Esophagus (tissue), 2 donors: ENCODE results near the gene PPFIA3. TPM values are rescaled to one million over a fixed set of nuclear protein-coding genes. Genes with fewer than 3 reads are reported as not detected.
A peak's percentile ranks its signal among the peaks of the same experiment; 100 is the strongest.

Source experiments
- H3K27ac ChIP-seq, 2 donors: one replicate each; pipeline ENCODE4 v1.5.1; 2013; ENCODE audit warnings: low read depth in 2 of 2, mild to moderate bottlenecking in 2 of 2, inconsistent platforms in 1 of 2, low read length in 1 of 2, moderate library complexity in 1 of 2
- H3K27me3 ChIP-seq, 2 donors: one replicate each; pipeline ENCODE4 v1.6.1; 2013; ENCODE audit warnings: low read length in 2 of 2, control low read depth in 1 of 2, mild to moderate bottlenecking in 1 of 2; ENCODE audit not compliant: insufficient read depth in 2 of 2, control insufficient read depth in 1 of 2
- H3K36me3 ChIP-seq, 2 donors: one replicate each; pipeline ENCODE4 v1.6.1; 2013; ENCODE audit warnings: low read length in 1 of 2; ENCODE audit not compliant: control insufficient read depth in 2 of 2, insufficient read depth in 2 of 2
- H3K4me1 ChIP-seq, 2 donors: one replicate each; pipeline ENCODE4 v1.6.1; 2013; ENCODE audit warnings: low read length in 1 of 2; ENCODE audit not compliant: control insufficient read depth in 2 of 2, insufficient read depth in 2 of 2
- H3K4me3 ChIP-seq, 2 donors: one replicate each; pipeline ENCODE4 v1.5.1; 2013; ENCODE audit warnings: low read length in 2 of 2, mild to moderate bottlenecking in 2 of 2, low read depth in 1 of 2, moderate library complexity in 1 of 2
- H3K9me3 ChIP-seq, 2 donors: one replicate each; pipeline ENCODE4 v1.6.1; 2013; ENCODE audit warnings: mild to moderate bottlenecking in 2 of 2, low read depth in 1 of 2, low read length in 1 of 2, moderate library complexity in 1 of 2; ENCODE audit not compliant: control insufficient read depth in 2 of 2, insufficient read depth in 1 of 2
- WGBS, 2 donors: extraction: QIAGEN DNeasy Blood & Tissue Kit; methylation state at CpG; one replicate each; pipeline ENCODE4 v1.1.7; 2013; 5-methylcytosine and 5-hydroxymethylcytosine counted together
- polyA plus RNA-seq, 2 donors: library from polyadenylated mRNA; stranded (reverse); fragments of 200-250 nt; gene quantifications; one replicate each; pipeline ENCODE4 v1.2.3, GENCODE V29; 2013
- donor health status: healthy with polysubstance abuse.
- donor health status: Bipolar disorder and iron deficiency.

Gene PPFIA3
- polyA plus RNA-seq, 2 donors, result 15.2 to 28.6 TPM

DNA sequence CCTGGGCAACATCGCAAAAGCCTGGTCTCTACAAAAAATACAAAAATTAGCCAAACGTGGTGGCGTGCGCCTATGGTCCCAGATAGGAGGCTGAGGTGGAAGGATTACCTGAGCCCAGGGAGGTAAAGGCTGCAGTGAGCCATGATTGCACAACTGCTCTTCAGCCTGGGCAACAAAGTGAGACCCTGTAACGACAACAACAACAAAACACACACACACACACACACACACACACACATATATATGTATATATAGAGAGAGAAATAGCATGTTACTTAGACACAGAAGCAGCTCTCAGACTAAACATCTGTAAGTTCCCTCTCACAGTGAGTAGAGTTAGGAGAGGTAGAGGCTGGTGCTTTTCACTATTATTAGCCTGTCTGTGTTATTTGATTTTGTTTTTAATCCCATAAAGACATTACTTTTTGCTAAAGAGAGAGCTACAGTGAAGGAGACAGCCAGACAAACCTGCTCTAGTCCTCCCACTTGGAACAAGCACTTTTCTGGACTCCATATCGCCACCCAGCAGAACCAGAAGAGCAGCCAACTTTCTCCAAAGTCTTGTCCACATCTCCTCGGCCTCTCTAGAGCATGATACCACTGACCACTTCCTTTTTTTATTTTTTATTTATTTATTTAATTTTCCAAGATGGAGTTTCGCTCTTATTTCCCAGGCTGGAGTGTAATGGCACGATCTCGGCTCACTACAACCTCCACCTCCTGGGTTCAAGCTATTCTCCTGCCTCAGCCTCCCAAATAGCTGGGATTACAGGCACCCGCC lies 7.9 kb upstream of the PPFIA3 start:
- Histone ChIP-seq H3K4me3 (no peak overlapping the region), H3K27ac (no peak overlapping the region), H3K4me1 (peaks cover 0 to 8% of the 10 kb centered on the region in 2 donors), H3K36me3 (peaks cover 4 to 29% of the 10 kb centered on the region in 2 donors), H3K27me3 (no peaks in the 10 kb centered on the region), H3K9me3 (no peaks in the 10 kb centered on the region)
- 77 to 80% methylated on average over 11 of the region's 11 CpGs for WGBS, 2 donors

DNA sequence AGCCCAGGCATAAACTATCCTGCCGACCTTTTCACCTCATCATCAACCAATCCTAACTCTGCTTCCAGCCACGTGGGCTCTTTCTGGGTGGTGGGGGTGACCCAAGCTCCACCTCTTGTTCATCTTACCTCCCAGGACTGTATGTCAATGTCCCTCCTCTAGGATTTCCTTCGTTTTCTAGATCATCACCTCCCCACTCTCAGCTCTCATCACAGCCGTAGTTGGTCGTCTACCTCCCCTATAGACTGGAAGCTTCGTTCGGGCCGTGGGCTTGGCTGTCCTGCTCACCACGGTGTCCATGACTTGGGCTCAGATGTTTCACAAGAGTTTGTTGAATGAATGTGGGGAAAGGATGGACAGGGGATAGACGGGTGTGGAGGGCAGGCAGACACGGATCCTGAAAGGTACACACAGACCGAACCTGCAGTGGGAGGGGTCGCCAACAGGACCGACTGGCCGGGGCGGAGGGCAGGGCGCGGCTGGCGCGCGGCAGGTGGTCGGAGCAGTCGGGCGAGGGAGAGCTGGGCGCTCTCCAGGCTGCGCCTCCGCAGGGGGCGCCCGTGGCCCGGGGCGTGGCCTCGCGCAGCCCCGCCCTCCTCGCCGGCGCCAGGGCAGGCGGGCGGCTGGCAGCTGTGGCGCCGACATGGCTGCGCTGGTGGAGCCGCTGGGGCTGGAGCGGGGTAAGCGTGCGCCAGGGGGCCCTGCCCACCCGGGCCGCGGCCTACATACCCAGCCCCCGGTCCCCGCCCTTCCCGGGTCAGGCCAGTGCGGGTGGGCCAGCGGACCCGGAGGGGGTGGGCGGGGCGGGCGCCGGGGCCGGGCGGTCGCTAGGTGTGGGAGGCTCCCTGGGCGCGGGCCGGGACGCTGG lies 5.3 kb upstream of the PPFIA3 start, which contains the start of gene LIN7B:
Gene LIN7B, plus strand, starts transcription at position 609 of the 868 bp plus-strand sequence. Its CDS starts 35 bp downstream, at position 644.
- Histone ChIP-seq H3K36me3 (peaks cover 0 to 4% of the 10 kb centered on the region in 2 donors), H3K27me3 (no peaks in the 10 kb centered on the region), H3K9me3 (no peaks in the 10 kb centered on the region), H3K27ac (peak within 1 kb of the TSS; percentile 68 to 71), H3K4me1 (peaks cover 2 to 17% of the 10 kb centered on the region in 2 donors), H3K4me3 (peak within 1 kb of the TSS; percentile 71 to 75)
- WGBS, 2 donors, result 0 to 1% methylated on average over 30 to 66 of the region's 66 CpGs

DNA sequence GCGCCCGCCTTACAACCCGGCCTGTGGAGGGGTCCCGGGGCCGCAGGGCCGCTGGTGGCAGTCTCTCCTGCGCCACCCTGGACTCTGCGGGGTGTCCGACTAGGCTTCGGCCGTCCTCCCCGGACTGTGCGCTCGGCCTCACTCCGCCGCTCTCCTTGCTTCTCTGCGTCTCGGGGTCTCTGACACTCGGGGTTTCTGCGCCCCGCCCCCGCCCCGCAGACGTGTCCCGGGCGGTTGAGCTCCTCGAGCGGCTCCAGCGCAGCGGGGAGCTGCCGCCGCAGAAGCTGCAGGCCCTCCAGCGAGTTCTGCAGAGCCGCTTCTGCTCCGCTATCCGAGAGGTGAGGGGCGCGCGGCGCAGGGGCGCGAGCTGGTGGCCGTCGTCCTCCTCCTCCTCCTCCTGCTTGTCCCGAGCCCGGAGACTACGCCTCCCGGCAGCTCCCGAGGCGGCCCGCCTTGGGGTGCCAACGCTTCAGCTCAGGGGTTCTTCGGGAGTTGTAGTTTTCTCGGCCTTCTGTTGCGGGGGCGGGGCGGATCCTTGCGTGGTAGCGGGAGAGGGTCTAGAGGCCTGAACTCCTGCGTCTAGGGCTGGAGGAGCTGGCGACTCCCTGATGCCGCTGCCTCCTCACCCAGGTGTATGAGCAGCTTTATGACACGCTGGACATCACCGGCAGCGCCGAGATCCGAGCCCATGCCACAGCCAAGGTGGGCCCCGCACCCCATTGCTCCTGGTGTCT lies 4.5 kb upstream of the PPFIA3 start:
- no peaks in the 10 kb centered on the region for H3K9me3 ChIP-seq
- peak overlapping the region; percentile 71 to 75 for H3K4me3 ChIP-seq
- peak overlapping the region; percentile 68 to 71 for H3K27ac ChIP-seq
- H3K4me1 ChIP-seq, result peaks cover 2 to 17% of the 10 kb centered on the region in 2 donors
- H3K36me3 ChIP-seq, result peaks cover 0 to 2% of the 10 kb centered on the region in 2 donors
- H3K27me3 ChIP-seq, result no peaks in the 10 kb centered on the region
- 8 to 11% methylated on average over 61 to 68 of the region's 68 CpGs for WGBS, 2 donors

DNA sequence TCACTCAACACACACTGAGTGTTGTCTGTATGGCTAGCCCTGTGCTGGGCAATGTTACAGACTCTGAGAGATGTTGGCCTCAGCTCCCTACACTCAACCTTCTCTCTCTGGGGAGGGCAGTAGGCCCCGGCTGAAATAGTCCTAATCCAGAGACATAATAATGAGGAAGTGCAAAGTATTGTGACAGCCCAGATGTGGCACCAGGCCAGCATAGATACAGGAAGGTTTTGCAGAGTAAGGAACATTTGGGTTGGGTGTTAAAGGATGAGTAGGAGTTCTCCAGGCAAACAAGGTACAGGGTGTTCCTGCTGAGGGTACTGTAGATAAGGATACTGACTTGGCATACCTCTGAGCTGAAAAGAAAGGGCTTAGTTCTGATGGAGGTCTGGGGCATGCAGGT lies 2.8 kb upstream of the PPFIA3 start:
- Histone ChIP-seq H3K4me1 (peaks cover 2 to 17% of the 10 kb centered on the region in 2 donors), H3K27ac (no peak overlapping the region), H3K9me3 (no peaks in the 10 kb centered on the region), H3K4me3 (no peak overlapping the region), H3K27me3 (no peaks in the 10 kb centered on the region), H3K36me3 (peaks cover 0 to 2% of the 10 kb centered on the region in 2 donors)
- 25 to 38% methylated on average over 1 of the region's 1 CpG for WGBS, 2 donors

DNA sequence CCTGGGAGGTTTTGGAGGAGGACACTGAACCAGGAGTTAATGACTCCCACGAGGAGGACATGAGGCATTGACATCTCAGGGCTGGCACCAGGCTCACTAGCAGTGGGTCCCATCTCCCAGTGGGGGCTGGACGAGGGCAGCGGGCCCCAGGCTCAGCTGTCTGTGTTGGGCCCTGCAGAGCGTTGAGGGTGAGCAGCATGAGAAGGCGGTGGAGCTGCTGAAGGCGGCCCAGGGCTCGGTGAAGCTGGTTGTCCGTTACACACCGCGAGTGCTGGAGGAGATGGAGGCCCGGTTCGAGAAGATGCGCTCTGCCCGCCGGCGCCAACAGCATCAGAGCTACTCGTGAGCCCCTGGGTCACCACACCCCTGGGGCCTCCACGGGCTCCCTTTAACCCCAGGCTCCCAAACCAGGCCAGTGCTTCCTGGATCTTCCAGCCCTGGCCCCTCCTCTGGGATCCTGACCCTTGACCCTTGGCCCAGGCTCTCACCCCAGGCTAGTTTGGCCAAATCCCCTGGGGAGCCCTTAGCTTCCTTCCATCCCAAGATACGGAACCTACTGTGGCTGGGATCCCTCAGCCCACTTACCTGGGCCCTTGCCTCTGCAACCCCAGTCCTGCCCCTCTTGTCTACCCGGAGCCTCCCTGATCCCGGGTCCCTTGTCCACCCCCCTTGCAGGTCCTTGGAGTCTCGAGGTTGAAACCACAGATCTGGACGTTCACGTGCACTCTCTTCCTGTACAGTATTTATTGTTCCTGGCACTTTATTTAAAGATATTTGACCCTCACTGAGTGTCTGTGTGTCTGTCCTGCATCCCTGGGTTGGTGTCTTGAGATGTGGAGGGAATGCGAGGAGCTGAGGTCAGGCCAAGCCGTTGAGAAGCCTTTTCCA lies 1.4 kb upstream of the PPFIA3 start:
- peak overlapping the region; percentile 45 to 66 for H3K4me3 ChIP-seq
- H3K4me1 ChIP-seq, result peaks cover 2 to 17% of the 10 kb centered on the region in 2 donors
- 60 to 61% methylated on average over 25 to 26 of the region's 26 CpGs for WGBS, 2 donors
- H3K36me3 ChIP-seq, result peaks cover 0 to 2% of the 10 kb centered on the region in 2 donors
- H3K27ac ChIP-seq, result peak overlapping the region; percentile 97 to 98
- no peaks in the 10 kb centered on the region for H3K9me3 ChIP-seq
- no peaks in the 10 kb centered on the region for H3K27me3 ChIP-seq

DNA sequence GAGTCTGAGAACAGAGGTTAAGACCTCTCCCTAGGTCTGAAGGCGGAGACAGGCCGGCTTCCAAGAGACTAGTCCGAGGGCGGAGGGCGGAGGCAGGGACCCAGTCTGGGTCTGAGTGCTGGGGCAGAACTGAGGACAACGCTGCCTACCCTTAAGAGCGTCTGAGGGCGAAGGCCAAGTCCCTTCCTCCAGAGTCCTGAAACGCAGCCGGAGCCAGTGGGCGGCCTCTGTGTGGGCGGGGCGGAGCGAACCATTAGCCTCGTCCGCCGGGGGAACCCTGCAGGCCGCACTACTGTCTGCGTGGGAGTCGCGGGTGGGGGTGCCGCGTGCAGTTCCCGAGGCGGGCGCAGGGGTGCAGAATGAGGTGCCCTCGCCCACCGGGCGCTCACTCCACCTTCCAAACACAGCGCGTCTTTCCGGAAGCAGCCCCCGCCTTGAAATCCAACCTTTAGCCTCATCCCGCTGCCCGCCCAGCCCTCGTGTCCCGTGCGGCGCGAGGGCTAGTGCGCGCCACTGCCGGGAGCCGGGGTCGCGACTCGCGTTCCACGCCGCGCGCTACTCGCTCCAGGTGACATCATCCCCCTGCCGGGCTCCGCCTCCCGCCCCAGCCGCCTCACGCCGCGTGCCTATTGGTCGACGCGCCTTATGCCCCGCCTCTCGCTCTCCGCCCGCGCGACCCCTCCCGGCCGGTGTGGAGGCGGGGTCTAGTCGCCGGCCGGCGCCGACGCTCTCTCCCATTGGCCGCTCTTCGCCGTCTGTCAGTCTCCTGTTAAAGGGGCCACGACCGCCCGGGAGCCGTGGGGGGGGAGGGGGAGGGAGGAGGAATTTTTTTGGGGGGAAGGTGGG lies 556 bp upstream of the PPFIA3 start, which contains the start of gene C19orf73:
Gene C19orf73, minus strand, starts transcription at position 579 of the 846 bp plus-strand sequence. Its CDS starts 121 bp downstream, at position 458.
- H3K27ac ChIP-seq, result peak within 1 kb of the TSS; percentile 97 to 98
- H3K27me3 ChIP-seq, result no peaks in the 10 kb centered on the region
- 1 to 2% methylated on average over 78 to 85 of the region's 85 CpGs for WGBS, 2 donors
- H3K9me3 ChIP-seq, result no peaks in the 10 kb centered on the region
- H3K36me3 ChIP-seq, result peaks cover 0 to 2% of the 10 kb centered on the region in 2 donors
- peak within 1 kb of the TSS; percentile 55 to 66 for H3K4me3 ChIP-seq
- peaks cover 2 to 15% of the 10 kb centered on the region in 2 donors for H3K4me1 ChIP-seq

DNA sequence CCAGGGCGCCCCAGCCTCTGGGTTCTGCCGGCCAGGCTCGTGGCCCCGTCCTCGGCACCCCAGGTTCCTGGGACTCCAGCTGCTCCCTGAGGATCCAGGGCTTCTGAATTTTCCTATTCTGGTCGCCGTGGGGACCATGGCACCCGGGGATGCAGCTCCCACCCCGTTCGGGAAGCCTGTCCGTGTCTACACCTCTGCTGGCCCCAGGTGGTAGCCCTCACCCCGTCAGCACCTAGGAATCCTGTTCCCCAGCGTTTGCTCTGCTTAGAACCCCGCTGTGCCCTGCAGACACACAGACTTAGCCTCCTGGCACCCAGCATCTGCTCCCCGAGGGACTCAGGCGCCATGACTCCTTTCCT lies 960 bp downstream of the PPFIA3 start:
- WGBS, 2 donors, result 11 to 13% methylated on average over 15 to 16 of the region's 16 CpGs
- Histone ChIP-seq H3K4me3 (peak overlapping the region; percentile 55 to 60), H3K27me3 (no peaks in the 10 kb centered on the region), H3K9me3 (no peaks in the 10 kb centered on the region), H3K36me3 (peaks cover 0 to 2% of the 10 kb centered on the region in 2 donors), H3K27ac (no peak overlapping the region), H3K4me1 (peaks cover 2 to 12% of the 10 kb centered on the region in 2 donors)

DNA sequence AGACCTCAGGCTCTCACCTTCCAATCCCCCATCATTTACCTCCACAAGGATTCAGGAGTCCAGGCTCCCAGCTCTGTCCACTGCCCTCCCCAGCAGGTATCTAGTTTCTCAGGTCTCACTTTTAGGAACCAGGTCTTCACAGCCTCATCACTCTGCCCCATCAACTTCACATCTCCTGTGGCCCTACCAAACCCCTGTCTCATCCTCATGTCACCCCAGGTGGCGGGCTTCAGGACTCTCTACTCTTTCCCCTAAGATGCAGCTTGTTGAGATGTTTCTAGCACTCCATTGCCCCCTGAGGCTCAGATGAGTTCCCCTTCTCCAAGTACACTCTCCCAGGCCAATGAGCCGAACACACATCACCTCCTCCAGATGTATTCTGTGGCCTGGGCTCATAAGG lies 1.5 kb downstream of the PPFIA3 start:
- Histone ChIP-seq H3K27me3 (no peaks in the 10 kb centered on the region), H3K36me3 (peaks cover 0 to 2% of the 10 kb centered on the region in 2 donors), H3K4me3 (no peak overlapping the region), H3K27ac (no peak overlapping the region), H3K9me3 (no peaks in the 10 kb centered on the region), H3K4me1 (peaks cover 2 to 12% of the 10 kb centered on the region in 2 donors)
- 90 to 91% methylated on average over 2 of the region's 2 CpGs for WGBS, 2 donors
